NOMO-1 (cell line): Measurements from ENCODE around the gene CACNA2D4.

Experiments
- DNase-seq, 2 experiments: peaks; one replicate each; lab custom pipeline; 2025; ENCODE audit not compliant: unreplicated experiment in 2 of 2; lab: John Stamatoyannopoulos, UW

The CACNA2D4 gene

DNA sequence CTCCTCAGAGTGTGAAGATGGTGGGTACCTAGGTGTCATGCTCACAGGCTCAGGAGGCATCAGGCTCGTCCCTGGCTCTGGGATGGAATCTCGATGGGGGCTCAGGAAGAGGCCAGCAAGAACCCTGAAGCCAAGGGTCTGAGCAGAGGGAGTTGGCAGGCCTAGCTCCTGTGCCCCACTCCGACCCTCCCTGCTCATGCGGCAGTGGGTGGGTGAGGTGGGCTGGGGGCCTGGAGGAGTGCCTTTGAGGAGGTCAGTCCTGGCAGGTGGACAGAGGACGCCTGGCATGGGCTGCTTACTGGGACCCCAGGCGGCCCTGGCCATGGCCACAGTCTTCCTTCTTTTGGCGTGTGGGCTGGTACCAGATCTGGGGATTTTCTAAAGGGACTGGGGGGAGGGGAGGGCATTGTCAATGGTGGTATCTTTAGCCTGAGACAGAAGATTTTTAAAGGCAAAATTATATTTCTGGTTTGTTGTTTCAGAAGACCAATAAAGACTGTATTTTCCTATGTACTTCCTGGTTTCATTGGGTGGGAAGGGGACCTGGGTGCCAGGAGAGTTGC, 82.1 kb downstream of the CACNA2D4 start:
- no peak for DNase-seq

DNA sequence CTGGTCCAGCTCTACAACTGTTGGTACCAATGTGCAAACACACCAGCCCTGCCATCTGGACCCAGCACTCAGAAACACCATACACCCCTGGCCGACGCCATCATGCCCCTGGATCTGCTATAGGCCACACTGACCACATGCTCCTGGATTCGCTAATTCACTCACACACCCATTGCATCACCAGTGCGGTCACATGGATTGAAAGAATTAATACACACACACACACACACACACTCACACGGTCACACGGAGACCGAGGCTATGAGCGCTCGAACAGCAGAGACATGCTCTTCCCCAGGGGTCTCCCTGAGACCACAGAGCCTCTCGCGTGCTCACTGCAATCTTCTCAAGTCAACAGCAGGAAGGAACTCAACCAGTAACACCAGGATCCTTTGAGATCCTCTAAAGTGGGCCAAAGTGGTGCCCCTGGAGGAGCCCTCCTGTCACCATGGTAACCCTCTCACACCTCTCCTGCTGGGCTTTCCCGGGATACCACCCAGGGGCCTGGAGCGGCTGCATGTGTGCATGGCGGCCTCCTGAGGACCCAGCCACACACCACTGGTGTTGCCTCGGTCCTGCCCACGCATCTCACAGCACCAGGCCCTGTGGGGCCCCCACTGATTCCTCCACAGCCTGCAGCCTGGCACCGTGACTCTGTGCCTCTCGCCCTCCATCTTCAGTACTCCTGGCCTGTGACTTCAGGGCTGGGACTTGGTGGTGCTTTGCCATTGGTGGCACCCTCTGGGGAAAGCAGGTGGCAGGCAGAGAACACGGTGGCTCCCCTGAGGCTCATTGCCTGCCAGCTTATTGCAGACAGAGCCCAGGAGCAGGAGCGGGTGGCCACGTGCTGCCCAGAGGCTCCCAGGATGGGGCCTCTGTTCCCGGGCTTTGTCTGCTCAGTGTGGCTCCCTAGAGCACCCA, 83.0 kb downstream of the CACNA2D4 start:
- no peak for DNase-seq

DNA sequence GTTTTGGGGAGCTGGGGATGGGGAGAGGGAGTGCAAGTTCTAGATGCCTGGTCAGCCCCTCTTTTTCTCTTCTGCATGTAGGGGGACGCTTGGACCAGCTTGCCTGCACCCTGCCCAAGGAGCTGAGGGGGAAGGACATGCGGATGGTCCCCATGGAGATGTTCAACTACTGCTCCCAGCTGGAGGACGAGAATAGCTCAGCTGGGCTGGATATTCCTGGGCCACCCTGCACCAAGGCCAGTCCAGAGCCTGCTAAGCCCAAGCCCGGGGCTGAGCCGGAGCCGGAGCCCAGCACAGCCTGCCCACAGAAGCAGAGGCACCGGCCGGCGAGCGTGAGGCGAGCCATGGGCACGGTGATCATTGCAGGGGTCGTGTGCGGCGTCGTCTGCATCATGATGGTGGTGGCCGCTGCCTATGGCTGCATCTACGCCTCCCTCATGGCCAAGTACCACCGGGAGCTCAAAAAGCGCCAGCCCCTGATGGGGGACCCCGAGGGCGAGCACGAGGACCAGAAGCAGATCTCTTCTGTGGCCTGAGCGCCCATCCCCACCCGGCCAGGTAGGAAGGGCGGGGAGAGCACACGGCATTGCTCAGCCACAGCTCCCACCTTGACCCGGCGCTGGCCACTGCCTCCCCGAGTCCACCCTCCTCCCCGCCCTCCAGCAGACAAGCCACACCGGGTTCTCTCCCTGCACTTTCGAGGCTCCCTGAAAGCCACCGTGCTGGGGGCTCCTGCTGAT, 84.1 kb downstream of the CACNA2D4 start:
- no peak for DNase-seq

DNA sequence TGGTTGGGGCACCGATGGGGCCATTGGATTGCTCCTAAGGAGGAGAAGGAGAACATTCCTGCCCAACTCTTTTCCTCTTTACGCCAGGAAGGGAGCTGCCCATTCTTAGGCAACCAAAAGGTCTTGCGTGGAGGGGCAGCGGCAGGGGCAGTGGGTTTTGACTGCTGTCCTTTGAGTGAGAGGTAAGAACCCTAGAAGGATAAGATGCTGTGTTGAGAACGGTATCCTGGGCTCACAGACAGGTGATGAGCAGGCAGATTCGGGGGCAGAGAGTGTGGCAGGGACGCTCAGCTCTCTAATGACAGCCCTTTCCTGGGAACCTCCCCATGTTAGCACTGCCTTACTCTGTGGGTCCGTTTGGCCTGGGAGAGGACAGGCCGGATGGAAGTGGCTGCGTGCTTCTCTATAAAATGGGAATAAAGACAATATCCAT, 84.8 kb downstream of the CACNA2D4 start:
- no peak for DNase-seq

DNA sequence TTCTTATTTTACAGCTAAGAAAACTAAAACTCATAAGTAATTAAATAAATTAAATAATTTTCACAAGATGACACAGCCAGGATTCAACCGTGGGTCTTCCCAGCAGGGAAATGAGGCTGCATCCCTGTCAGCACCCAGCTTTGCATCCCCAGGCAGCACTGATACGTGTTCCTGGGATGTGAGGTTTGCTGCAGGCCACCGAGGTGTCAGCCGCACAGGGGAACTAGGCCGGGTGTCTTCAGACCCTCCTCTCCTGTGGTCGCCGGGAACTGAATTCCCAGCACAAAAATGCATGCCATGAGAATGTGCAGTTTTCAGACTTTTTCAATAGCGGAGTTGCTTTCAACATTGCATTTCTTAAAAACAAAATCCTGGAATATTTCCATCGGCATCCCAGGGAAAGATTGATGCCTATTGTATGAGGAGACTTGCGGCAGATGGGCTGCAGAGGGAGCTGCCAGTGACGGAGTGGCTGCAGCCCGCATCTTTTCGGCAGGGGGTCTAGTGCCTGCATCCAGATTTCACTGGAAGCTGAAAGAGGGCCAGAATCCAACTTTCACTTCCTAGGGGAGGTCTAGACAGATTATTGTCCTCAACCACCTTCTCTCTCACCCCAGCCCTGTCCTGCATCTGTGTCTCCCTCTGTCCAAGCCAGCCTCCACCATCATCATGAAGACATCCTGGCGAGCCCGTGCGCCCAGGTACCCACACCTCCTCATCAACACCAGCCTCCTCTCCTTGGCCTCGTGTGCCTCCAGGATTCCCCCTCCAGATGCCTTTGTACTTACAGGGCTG, 85.5 kb downstream of the CACNA2D4 start:
- no peak for DNase-seq

DNA sequence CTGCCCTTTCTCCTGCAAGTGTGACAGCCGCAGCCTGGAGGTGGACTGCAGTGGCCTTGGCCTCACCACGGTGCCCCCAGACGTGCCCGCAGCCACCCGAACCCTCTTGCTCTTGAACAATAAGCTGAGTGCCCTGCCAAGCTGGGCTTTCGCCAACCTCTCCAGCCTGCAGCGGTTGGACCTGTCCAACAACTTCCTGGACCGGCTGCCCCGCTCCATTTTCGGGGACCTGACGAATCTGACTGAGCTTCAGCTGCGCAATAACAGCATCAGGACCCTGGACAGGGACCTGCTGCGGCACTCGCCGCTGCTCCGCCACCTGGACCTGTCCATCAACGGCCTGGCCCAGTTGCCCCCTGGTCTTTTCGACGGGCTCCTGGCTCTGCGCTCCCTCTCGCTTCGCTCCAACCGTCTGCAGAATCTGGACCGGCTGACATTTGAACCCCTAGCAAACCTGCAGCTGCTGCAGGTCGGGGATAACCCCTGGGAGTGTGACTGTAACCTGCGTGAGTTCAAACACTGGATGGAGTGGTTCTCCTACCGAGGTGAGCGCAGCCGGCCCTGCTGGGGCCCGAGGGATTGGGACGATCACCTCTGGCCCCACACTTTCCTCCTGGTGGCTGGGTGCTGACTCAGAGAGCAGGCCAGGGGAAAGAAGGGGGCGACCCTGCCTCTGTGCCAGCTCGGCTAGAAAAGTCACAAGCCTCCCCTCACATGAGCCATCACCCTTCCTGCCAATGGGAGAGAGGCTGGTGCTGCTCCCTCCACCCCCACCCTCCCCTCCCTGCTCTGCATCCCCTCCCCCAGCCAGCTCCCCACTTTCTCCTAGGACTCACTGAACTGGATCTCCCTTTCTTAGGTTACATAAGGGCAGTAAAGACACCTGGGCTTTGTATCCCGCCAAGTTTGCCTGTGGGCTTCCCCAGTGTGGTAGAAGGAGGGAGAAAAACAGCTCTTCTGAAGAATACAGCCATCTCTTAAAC, 87.2 kb downstream of the CACNA2D4 start:
- no peak for DNase-seq

DNA sequence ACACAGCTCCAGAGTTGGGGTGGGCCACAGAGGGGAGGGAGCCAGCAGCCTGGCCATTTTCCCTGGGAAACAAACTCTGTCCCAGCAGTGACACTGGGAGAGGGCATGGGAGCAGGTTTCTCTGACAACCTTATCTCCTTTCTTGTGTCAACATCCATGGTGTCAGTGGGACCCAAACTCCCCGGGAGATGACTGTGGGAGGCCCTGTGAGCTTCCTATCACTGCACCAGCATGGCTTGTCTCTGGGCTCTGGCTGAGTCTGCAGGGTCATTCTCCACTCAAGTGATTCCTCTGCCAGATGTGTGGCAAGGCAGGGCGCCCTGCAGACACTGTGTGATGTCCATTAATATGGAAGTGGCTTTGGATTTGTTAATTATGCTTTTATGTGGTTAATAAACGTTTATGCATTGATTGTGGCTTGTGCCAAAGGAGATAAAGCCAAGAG, 88.0 kb downstream of the CACNA2D4 start:
- no peak for DNase-seq

DNA sequence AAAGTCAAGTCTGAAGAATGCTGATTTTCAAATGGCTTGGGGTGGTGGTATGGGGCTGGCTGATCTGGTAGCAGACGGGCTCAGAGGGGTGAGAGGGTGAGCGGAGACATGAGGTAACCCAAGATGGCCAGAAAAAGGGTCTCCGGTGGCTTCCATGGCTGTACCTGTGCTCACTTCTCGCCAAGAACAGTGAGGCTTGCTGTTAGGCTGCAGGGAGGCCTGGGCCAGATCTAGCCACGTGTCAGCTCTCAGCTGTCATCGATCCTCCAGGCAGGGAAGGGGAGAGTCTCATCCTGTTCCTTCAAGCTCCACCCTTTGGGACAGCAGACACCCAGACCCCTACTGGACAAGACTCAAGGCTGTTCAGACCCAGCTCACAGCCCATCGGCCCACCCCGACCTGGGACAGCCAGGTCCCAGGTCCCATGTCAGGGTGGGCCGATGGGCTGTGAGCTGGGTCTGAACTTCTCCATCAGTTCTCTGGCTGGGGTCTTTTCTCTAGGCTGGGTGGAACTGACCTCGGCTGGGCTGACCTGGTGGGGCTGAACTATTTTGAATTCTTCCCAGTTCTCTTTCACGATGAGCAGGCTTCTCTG, 89.0 kb downstream of the CACNA2D4 start:
- no peak for DNase-seq

DNA sequence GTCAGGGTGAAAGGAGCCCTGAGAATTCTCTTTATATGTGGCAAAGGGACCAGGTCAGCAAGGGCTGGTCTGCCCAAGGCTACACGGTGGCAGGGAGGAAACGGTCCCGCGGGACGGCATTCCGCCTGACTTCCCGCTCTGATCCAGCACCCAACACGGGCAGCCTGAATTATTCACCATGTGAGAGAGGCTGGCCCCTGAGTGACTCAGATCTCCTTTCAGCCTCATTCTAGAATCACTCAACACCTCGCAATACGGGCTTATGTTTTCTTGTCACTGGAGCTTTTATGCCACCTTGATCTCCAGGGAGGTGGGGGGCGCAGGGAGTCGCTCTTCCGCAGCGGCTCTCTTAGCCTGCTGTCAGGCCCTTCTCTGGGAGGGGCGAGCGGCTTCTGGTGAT, 89.6 kb downstream of the CACNA2D4 start:
- DNase-seq, result no peak

DNA sequence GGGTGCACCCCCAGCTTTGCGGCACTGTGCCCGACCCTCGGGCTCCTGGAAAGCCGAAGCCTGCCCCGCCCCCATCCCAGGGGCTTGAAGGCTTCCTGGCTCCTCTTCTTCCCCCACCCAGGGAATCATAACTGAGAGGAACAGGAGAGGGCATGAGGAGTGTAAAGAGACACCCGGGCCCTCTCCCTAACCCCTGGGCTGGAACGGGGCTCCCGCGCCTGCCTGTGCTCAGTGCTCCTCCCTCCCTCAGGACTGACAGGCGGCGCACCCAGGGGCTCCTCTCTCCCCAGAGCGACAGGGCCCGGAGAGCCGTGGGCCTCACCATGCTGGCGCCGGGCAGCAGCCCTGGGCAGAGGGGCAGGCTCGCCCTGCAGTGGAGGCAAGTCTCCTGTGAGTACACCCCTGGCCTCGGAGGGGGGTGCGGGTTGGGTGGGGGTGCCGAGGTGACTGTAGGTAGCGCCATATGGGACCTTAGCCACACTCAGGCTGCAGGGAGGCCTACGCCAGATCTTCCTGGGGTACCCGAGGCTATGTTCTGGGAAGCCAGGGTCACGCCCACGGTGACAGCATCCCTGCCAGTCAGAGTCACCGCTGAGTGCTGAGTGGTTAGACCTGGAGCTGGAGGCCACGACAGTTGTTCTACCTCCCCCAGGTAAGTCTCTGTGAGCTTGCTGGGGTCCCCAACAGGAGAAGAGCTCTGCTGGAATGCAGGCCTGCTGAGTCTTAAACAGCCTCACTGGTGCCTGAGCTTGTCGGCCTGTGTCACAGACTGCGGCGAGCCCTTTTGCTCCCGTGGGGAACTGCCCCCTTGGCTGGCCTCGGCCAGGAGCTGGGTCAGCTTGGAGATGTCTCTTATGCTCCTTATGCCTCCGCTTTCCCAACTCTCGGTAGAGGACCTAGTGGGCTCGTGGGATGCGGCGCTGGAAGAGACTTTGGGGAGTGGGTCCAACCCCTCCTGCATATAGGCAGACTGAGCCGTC, 90.3 kb downstream of the CACNA2D4 start:
- no peak for DNase-seq

DNA sequence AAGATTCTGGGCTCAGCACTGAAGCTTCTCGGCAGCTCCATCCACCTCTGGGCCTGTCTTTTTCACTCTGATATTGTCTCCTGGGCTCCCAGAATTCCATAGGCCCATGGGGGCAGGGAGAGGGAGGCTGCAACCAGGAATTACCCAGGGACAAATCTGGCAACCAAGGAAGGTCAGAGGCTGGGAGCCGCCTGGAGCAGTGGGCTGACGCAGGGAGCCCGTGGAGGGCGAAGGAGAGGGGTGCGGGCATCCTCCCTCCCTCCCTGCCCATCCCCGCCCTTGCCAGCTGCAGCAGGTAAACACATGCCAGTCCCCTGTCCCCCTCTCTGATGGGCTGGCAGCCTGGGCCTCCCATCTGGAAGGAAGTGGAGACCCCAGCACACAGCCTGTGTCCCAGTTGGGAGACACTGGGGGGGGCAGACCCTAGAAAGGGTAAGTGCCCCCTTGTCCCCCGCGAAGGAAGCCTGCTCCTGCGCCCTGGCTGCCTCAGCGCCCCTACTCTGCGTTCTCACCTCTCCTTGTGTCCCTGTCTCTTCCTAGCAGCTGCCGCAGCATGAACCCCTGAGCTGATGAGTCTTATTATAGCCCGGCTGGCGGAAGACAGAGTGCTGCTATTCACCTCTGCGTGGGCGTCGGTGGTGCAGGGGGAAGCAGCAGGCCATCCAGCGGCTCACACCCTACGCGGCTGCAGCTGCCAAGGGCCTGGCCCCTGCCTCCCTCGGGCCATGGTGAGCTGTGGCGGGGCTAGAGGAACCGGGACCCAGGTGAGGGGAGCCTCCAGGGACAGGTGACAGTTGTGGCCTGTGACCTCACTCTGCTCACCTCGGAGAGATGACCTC, 91.4 kb downstream of the CACNA2D4 start:
- no peak for DNase-seq

DNA sequence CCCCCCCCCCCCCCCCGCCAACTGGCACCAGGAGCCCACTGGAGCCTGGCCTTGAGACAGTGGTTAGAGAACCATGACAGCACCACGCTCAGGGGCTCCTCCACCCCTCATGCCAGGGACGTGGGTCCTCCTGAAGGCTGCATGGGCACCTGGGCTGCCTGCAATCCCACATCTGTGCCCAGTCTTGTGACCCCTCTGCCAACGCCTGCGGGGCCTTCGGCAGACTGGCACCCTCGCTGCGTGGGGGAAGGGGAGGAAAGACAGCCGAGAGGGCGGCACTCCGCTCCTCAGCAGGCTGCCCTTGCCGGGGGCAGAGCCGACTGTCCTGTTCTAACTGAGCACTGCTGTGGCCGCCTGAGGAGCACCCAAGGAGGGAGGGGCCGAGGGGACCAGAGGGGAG, 92.1 kb downstream of the CACNA2D4 start:
- no peak for DNase-seq

DNA sequence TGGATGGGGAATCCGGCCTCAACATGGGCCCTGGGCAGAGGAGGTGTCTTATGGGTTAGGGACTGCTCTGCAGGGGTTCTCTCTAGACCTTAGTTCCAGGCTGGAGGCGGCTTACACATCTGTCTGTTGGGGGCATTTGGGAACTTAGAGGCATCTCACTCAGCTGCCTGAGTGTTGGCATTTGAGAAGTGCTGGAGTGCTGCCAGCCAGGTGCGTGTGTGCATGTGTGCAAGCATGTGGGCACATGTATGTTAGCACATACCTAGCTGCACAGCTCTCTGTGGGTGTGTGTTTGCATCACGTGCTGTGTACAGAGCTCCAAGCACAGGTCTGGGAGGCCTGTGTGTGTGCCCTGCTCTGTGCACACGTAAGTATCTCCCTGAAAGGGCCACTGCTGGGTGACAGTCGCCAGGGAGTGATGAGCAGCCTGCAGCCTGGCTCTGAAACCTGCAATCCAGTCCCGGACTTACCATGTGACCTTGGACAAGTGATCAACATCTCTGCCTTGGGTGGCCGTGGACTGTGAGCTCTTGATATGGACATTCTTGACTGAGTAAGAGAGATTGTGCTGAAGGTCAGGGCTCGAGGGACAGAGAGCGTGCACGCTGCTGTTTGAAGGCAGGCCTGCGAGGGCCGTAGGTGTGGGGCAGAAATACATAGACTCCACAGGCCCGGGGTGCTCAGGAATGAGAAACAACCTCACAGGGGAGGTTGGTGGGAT, 92.9 kb downstream of the CACNA2D4 start:
- no peak for DNase-seq

DNA sequence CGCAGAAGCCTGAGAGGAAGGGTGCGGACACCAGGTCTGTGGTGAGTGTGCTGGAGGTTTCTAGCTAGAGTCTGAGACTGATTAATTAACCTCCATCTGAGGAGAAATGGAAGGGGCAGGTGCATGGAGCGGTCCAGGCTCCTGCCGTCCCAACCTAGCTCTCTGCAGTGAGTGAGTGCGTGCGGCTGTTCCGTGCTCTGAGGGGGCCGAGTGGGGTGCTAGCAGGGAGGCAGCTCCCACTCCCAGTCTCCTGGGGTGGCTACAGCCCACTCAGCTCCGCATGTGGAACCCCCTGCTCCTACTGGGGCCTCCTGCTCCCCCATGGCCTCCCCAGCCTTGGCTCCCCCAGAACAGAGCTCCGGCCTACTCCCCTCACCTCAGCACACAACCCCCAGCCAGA, 95.2 kb downstream of the CACNA2D4 start:
- DNase-seq, result no peak

DNA sequence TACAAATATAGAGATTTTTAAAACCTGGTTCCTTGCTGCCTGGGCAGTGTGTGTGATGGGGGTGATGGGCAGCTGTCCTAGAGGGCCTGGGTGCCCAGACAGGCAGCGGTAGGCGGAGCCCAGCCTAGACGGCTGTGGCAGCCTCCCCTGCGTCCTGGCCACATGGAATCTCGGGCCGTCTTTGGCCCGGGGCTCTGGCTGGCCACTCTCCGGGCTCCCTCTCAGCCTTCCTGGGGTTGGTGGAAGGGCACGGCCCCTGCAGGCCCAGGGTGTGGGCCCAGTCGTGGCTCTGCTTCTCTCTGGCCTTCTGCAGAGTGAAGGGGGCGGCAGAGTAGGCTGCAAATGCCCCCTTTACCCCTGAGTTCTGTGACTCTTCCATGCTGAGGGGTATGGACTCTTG, 95.8 kb downstream of the CACNA2D4 start:
- DNase-seq, result no peak

DNA sequence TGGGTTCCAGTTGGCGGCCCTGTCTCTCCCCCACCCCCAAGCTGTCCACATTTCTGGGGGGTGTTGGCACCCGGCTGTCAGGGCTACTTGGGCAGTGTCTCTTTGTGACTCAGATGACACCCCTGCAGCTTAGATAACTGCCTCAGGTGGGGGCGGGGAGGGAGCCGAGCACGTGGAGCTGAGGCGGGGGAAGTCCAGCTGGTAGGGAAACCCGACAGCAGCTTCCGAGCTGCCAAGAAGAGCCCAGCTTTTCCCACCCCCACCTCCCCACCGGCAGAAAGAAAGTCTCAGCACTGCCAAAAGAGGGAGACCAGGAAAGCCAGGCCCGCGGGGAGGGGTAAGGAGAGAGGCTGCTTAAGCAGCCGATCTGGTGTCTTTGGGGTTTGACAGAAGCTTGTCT, 96.6 kb downstream of the CACNA2D4 start:
- DNase-seq, result no peak

DNA sequence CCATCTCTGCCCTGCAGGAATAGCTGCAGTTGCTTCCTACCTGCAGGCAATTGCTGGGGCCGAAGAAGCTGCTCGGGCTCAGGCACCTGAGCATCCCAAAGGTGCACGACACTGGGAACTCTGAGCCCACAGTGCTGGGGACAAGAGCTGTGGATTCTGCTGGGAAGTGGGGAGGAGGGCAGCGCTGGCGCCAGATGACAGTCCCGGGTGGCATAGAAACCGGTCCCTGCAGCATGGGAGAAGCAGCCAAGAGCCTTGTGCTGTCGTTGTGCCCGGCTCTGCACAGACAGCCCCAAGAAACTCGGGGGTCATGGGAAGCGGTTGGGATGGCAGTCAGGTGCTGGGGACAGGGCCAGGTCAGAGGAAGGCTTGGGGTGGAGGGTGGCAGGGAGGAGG, 97.6 kb downstream of the CACNA2D4 start:
- DNase-seq, result no peak
